NOMO-1 treated with dmso at 0.1 percent for 144 hours (cell line): Measurements from ENCODE around the gene PDE3B.
"Not testable (repeated sequence)": the region's sequence is repeated elsewhere in the genome, so short reads cannot be mapped to it uniquely, and the experiment has no call there.

Source experiments
- DNase-seq: peaks from one replicate; lab custom pipeline; 2025; ENCODE audit not compliant: unreplicated experiment; lab: John Stamatoyannopoulos, UW

The PDE3B gene

DNA sequence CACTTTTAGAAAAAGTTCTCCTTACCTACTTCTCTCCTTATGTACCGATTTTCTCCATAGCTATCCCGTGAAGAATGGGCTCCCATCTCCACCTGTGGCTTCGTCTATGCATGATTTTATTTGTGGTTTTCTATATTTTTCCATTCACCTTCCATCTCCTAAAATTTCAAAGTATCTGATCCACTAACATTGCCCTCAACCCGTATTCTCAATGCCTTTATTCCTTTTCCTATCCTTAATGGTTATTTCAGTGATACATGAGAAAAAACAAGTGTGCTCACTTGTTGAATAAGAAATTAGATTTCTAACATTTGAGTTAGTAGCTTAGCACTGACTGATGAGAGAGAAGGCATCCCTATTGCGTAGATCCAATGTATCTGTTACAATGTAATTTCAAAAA lies 231.6 kb downstream of the PDE3B start:
- no peak for DNase-seq

DNA sequence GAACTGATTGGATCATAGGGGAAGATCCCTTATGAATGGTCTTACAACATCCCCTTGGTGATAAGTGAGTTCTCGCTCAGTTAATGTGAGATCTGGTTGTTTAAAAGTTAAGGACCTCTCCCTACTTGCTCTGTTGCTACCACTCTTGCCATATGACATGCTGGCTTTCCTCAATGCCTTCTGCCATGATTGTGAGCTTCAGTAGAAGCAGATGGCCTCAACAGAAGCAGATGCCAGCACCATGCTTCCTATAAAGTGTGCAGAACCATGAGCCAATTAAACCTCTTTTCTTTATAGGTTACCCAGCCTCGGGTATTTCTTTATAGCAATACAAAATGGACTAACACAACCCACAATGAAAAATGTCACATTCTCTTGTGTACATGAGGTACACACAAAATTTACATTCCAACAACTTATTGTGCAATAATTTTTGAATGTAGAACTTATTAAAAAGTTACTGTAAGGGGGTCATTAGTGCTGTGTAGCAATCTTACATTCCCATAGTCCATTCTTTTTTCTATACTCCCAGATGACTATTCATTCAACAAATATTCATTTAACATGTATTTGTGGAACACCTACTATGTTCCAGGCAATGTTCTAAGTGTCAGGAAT lies 238.1 kb downstream of the PDE3B start:
- no peak for DNase-seq

DNA sequence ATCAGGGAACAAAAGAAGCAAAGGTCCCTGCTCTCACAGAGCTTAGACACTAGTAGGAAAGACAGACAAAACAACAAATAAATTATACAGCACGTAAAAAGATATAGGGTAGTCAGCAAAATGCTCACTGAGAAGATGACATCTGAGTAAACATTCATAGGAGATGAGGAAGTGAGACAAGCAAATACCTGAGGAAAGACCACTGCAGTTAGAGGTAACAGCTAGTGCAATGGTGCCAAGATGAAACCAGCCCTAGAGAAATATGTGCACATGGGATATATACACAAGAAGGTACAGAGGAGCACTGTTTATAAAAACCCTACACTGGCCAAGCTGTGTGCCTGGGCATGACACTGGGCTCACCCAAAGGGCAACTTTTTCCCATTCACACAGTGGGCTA lies 238.6 kb downstream of the PDE3B start:
- DNase-seq: no peak

DNA sequence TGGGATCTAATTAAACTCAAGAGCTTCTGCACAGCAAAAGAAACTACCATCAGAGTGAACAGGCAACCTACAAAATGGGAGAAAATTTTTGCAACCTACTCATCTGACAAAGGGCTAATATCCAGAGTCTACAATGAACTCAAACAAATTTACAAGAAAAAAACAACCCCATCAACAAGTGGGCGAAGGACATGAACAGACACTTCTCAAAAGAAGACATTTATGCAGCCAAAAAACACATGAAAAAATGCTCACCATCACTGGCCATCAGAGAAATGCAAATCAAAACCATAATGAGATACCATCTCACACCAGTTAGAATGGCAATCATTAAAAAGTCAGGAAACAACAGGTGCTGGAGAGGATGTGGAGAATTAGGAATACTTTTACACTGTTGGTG lies 240.1 kb downstream of the PDE3B start:
- DNase-seq: not testable (repeated sequence)

- no peak for DNase-seq
Measured at GRCh38 chr11:14884667-14885273, 241.2 kb downstream of the PDE3B start.

- DNase-seq: no peak
Measured at GRCh38 chr11:14886513-14886912, 242.9 kb downstream of the PDE3B start.

GRCh38 chr11:14891143-14892035 lies 247.8 kb downstream of the PDE3B start:
- peak; percentile 84 for DNase-seq

GRCh38 chr11:14892036-14892556 lies 248.5 kb downstream of the PDE3B start, which contains the start of gene CYP2R1:
TSS of gene CYP2R1 (minus strand) at chr11:14892231. CDS start at chr11:14892205, 26 bp downstream.
- DNase-seq: peak; percentile 99

DNA sequence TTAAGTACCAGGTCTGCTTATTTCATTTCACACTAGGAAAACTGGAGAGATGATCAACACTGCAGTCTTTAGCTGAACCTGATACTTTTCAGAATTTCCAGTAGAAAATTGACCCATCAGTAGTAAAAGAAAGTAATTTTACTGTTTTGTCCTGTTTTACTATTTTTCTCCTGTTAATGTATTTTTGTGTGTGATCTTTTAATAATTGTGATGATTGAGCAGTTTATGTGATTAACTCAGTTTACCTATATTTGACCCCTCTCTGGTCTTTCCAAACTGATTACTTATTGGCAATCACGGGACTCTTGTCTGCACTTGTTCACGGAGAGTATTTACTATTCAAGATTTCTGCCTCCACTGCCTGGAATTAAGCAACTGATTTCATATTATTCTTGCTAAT lies 249.0 kb downstream of the PDE3B start:
- no peak for DNase-seq

- peak; percentile 74 for DNase-seq
Measured at GRCh38 chr11:14894657-14895598, 251.3 kb downstream of the PDE3B start.

DNA sequence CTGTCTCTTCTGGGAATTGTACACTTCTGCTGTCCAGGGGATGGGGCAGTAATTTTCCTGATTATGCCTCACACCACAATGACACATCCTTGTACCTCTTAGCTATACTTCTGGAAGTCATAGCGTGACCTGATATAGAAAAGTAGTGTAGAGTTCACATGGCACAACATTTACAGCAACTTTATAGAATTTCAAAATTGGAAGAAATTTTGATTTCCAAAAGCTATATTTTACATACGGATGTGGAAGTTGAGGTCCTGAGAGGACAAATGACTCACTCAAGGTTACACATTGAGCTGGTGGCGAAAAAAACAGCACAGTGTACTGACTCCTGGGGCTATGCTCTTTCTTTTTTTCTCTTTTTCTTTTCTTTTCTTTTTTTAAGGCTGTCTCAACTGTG lies 254.8 kb downstream of the PDE3B start:
- DNase-seq: no peak

DNA sequence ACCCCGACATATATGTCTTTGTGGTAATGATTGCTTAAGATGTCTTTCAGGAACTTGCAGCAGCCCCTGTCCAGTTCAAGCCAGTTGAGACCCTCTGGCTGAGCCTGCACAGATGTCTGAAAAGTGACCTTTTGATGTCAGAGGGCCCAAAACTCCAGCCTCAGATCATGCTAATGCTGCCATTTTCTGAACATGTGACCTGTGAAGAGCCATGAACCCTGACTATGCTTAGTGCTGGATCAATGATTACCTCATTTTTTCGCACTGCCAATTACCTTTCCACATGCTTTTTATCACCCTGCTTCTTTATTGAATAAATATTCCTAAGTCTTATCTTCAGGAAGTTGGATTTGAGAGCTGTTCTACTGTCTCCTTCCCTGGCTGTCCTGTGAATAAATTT lies 255.3 kb downstream of the PDE3B start:
- DNase-seq: no peak

GRCh38 chr11:14902650-14903350 lies 259.2 kb downstream of the PDE3B start:
- DNase-seq: no peak

DNA sequence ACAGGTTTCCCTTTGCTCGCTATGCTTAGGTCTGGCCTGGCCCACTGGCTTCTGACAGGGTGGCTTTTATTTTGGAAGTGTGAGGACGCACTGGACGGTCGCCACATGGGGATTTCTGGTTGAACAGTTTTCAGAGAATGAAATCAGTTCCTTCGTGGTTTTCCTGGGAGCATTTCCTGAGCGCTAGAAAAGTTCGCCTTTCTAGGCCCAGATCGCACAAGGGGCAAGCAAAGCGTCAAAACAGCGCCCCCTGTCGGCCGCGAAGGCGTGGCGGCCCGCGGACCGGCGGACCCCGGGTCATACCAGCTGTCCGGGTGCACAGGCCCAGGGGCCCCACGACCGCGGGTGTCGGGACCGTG lies 261.1 kb downstream of the PDE3B start:
- peak; percentile 15 for DNase-seq

- peak; percentile 52 for DNase-seq
Measured at GRCh38 chr11:14905104-14906033, 261.8 kb downstream of the PDE3B start.

DNA sequence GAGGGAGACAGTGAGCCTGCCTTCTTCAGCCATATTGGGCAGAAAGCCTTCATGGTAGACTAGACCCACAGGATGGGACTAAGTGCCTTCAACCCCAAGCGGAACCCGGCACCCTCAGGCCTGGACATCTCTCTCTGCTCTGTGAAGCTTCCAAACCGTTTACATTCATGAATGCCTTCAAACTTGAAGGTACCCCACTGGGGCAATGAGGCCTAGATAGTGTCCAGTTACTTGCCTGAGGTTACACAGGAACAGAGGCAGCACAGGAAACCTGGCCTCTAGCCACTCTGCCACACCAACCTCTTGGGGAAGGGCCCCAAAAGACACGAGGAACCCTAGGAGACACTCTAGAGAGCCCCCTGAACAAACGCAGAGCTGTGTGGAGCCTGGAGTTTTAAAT lies 263.0 kb downstream of the PDE3B start:
- DNase-seq: no peak

DNA sequence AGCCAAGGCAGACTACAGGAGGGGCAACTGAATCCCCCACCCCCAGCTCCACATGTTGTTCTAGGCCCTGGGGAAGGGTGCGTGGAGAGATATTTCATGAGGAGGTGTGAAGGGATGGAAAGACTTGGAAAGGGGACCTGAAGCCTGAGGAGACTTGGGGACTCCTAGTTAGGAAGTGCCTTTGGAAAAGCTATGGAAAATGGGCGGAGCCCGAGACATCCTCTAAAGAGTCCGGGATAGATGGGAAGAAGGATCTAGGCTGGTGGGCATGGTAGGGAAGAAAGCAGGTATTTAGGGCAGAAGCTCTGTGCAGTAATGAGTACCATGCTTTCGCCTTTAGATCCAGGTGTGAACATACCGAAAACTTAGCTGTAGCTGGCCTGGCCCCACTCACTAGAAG lies 263.4 kb downstream of the PDE3B start:
- DNase-seq: no peak

DNA sequence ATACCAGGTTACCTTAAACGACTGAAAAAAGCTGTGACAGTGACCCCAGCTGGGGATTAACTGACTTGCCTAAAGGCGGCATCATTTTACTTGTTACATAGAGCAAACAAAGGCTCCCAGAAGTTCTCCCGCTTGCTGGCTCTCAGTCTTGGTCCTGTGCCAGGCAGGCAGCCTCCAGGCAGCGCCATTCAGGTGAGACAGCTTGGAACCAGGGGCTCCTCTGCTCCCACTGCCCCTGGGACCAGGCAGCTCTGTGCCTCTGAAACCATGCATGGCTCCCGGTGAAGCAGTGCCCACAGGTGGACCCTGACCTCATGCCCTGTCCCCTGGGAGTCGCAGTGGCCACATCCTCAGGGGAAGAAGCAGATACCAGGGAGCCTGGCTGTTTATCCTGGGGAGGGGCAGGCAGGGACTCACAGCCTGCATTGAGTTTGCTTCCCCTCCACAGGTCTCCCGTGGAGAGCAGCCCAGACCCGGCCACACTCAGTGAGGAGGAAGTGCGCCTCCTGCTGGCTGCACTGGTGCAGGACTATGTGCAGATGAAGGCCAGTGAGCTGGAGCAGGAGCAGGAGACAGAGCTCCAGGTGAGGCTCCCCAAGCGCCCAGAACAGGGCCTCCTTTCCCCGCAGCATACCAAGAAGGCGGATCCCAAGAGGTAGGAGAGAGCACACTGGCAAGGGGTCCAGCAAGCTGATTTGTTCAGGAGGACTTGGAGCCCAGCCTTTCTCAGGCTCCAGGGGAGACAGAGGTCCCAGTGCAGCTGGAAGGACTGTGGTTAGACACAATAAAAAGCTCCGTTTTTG lies 264.0 kb downstream of the PDE3B start:
- DNase-seq: no peak
